ENCODE data around the gene ANO6.
"Not testable (repeated sequence)": the region's sequence is repeated elsewhere in the genome, so short reads cannot be mapped to it uniquely, and the experiment has no call there.

ANO6 gene

GRCh38 chr12:45234139-45234865 is 18.4 kb downstream of the ANO6 start:
- no peak; the same call in 1 of the 2 replicates for TF ChIP-seq JUND (IDR thresholded peaks at IDR 0.05; ENCODE audit: low read depth)
- peak in 1 of 2 experiments; percentile 75 for DNase-seq (ENCODE audit: low read depth in 1 of 2, low spot score in 1 of 2)
- in situ Hi-C loops (cut with HindIII; ENCODE audit: low pct_unique_long_range_greater_than_20kb, low sequenced_read_pairs) = no loop called here

DNA sequence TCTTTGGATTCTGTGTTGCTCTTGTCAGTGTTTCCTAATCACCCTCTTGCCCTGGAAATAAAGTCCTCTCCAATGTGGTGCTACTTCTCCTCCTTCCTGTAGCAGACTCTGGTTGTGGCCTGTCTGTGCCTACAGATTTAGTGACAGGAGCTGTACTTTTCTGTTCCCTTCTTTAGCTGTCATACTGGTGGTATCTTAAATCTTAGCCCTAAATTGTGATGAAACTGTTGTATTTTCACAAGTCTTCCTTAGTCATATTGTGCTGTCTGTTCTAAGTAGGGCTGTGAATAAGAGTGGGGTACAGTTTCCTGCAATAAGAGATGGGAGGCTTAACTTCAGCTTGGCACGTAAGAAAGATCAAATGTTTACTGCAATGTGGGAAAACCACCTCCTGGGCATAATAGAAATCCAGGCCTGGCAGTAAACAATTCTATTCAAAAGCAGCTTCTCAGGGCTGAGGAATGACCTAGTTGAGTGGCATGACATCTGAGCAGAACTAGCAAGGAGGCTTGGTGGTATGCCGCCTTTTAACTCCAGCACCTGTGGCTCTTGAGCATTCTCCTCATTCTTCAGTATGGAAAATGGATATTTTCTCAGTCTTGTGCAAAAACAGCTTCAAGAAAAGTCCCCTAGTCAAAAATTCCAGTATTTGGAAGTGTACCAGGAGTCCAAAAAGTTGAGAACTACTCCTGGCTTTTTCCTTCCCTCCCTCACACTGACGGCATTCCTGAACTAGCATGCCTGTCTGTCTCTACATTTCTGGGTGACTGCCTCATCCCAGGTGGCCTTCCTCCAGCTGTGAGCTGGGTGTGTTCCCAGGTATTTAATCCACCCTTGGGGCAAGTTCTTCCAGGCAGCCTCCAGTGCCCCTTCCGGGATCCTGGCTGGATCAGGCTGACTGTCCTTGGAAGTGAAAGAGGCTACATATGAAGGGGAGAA is 19.5 kb downstream of the ANO6 start:
- peak; percentile 52; the same call in 1 of the 2 replicates for TF ChIP-seq JUND (IDR thresholded peaks at IDR 0.05; ENCODE audit: low read depth)
- DNase-seq (ENCODE audit: low read depth in 1 of 2, low spot score in 1 of 2) = peak in 1 of 2 experiments; percentile 90
- in situ Hi-C loops (cut with HindIII; ENCODE audit: low pct_unique_long_range_greater_than_20kb, low sequenced_read_pairs) = no loop called here

DNA sequence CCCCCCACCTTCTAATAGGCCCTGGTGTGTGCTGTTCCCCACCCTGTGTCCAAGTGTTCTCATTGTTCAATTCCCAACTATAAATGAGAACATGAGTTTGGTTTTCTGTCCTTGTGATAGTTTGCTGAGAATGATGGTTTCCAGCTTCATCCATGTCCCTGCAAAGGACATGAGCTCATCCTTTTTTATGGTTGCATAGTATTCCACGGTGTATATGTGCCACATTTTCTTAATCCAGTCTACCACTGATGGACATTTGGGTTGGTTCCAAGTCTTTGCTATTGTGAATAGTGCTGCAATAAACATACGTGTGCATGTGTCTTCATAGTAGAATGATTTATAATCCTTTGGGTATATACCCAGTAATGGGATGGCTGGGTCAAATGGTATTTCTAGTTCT is 20.5 kb downstream of the ANO6 start:
- in situ Hi-C loops (cut with HindIII; ENCODE audit: low pct_unique_long_range_greater_than_20kb, low sequenced_read_pairs); DNase-seq (ENCODE audit: low read depth in 1 of 2, low spot score in 1 of 2): not testable (repeated sequence)

DNA sequence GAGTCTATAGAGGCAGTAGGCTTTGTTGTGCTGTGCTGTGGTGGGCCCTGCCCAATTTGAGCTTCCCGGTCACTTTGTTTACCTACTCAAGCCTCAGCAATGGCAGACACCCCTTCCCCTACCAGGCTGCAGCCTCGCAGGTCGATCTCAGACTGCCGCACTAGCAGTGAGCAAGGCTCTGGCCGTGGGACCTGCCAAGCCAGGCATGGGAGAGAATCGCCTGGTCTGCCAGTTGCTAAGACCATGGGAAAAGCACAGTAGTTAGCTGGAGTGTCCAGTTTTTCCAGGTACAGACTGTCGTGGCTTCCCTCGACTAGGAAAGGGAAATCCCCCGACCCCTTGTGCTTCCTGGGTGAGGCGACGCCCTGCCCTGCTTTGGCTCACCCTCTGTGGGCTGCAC is 26.3 kb downstream of the ANO6 start:
- in situ Hi-C loops (cut with HindIII; ENCODE audit: low pct_unique_long_range_greater_than_20kb, low sequenced_read_pairs) = no loop called here
- TF ChIP-seq JUND (IDR thresholded peaks at IDR 0.05; ENCODE audit: low read depth) = no peak
- no peak for DNase-seq (ENCODE audit: low read depth in 1 of 2, low spot score in 1 of 2)

DNA sequence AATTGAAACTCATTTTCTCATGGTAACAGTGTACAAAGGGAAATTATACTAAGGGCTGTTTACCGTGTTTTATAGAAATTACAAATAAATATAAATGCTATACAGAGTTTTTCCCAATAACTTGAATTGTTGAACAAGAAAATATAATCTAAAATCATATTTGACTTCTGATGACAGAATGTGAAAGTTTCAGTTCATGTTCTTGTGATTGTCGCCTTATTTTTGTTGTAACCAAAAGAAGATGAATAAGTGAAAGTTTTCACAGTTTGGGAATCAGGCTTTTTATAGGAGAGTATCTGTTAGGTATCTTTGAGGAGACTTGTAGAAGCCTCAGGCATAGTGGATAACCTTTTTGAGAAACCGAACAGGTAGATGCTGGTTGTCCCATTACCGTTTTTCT is 28.1 kb downstream of the ANO6 start:
- in situ Hi-C loops (cut with HindIII; ENCODE audit: low pct_unique_long_range_greater_than_20kb, low sequenced_read_pairs) = no loop called here
- TF ChIP-seq JUND (IDR thresholded peaks at IDR 0.05; ENCODE audit: low read depth) = no peak
- no peak for DNase-seq (ENCODE audit: low read depth in 1 of 2, low spot score in 1 of 2)

DNA sequence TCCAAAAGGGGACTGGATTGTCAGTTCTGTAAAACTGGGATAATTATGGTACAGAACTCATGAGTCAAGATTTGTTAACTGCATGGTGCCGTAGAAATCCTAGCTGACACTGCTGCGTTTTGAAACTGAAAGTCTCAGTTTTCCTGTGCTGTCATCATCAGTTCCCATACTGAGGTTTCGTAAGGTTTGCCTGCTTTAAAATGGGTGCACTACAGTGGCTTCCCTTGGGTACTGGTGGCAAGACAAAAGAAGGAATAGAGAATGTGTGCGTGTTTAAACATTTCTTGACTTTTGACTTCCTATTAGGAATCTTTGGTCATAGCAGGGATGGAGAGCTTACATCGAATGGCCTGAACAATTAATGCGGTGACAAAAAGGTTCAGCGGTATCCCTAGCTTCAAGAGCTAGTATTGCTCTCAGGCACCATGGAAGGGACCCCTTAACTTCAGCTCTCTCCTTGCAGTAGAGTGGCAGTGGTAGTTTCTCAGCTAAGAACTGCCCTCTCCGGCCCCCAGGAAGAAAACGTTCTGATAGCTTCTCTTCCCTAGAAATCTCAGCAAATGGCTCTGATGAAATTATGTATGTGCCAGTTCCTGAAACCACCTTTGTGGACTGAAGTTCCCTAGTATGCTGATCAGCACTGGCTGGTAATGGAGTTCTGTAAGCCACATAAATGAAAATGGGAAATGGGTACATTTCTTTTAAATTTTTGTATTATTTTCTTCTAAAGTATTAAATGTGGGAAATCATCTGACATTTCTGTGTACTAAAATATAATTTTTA is 28.9 kb downstream of the ANO6 start:
- DNase-seq (ENCODE audit: low read depth in 1 of 2, low spot score in 1 of 2) = no peak
- TF ChIP-seq JUND (IDR thresholded peaks at IDR 0.05; ENCODE audit: low read depth) = no peak
- in situ Hi-C loops (cut with HindIII; ENCODE audit: low pct_unique_long_range_greater_than_20kb, low sequenced_read_pairs) = no loop called here

- no peak for TF ChIP-seq JUND (IDR thresholded peaks at IDR 0.05; ENCODE audit: low read depth)
- in situ Hi-C loops (cut with HindIII; ENCODE audit: low pct_unique_long_range_greater_than_20kb, low sequenced_read_pairs) = no loop called here
- DNase-seq (ENCODE audit: low read depth in 1 of 2, low spot score in 1 of 2) = no peak
Observed at GRCh38 chr12:45246236-45246635, 30.3 kb downstream of the ANO6 start.

DNA sequence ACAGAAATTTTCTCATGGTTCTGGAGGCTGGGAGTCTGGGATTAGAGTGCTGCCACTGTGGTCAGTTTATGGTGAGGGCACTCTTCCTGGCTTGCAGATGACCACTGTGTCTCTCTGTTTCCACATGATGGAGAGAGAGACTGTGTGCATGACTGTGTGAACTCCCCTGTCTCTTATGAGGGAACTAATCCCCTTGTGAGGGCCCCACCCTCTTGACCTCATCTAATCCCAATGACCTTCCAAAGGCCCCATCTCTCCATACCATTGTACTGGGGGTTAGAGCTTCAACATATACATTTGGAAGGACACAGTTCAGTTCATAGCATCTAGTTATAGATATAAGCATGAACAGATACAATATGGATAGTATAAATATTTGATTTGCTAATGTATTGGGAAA is 31.7 kb downstream of the ANO6 start:
- DNase-seq (ENCODE audit: low read depth in 1 of 2, low spot score in 1 of 2) = no peak
- in situ Hi-C loops (cut with HindIII; ENCODE audit: low pct_unique_long_range_greater_than_20kb, low sequenced_read_pairs) = no loop called here
- no peak for TF ChIP-seq JUND (IDR thresholded peaks at IDR 0.05; ENCODE audit: low read depth)

- in situ Hi-C loops (cut with HindIII; ENCODE audit: low pct_unique_long_range_greater_than_20kb, low sequenced_read_pairs) = no loop called here
- TF ChIP-seq JUND (IDR thresholded peaks at IDR 0.05; ENCODE audit: low read depth) = no peak
Observed at GRCh38 chr12:45248095-45248494, 32.2 kb downstream of the ANO6 start.

DNA sequence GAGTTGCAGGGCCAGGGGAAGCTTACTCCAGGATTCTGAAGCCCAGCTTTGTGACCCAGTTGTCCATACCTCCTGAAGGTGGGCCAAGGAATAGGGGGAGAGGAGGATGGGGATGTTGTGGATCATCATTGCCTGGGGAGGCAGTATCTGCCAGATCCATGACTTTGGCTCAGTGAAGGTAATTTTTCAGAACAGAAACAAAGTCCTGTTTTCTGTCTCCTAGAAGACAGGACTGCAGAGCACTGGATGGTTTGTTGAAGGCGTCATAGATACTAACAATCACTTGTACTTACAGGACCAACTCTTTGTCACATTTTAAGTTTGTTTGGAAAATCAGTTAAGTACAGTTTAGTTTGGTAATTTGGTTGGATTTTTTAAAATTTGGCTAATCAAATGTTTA is 38.4 kb downstream of the ANO6 start:
- no peak for TF ChIP-seq JUND (IDR thresholded peaks at IDR 0.05; ENCODE audit: low read depth)
- in situ Hi-C loops (cut with HindIII; ENCODE audit: low pct_unique_long_range_greater_than_20kb, low sequenced_read_pairs) = no loop called here

More at GRCh38 chr12:45248095-45248494, 32.2 kb downstream of the ANO6 start:
- no peak for DNase-seq (ENCODE audit: low read depth in 1 of 2, low spot score in 1 of 2)

DNA sequence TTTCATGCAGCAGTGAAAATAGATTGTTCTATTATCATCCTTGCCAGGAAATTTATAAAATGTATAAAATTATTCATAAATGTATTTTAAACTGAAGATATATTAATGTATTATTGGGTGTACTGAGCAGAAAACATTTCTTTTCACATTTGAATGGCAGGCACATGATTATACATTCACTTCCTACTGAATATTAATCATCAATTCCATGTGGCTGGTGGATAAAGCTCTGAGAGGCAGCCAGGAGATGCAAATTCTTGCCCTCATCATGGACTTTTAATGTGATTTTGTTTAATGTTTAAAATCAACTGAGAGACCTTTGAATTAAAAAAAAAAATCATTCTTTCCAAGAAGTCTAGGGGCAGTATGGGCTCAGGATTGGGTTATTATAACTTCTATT is 40.8 kb downstream of the ANO6 start:
- DNase-seq (ENCODE audit: low read depth in 1 of 2, low spot score in 1 of 2) = no peak
- in situ Hi-C loops (cut with HindIII; ENCODE audit: low pct_unique_long_range_greater_than_20kb, low sequenced_read_pairs) = no loop called here
- TF ChIP-seq JUND (IDR thresholded peaks at IDR 0.05; ENCODE audit: low read depth) = no peak

More for the DNA sequence above, 38.4 kb downstream of the ANO6 start:
- no peak for DNase-seq (ENCODE audit: low read depth in 1 of 2, low spot score in 1 of 2)

DNA sequence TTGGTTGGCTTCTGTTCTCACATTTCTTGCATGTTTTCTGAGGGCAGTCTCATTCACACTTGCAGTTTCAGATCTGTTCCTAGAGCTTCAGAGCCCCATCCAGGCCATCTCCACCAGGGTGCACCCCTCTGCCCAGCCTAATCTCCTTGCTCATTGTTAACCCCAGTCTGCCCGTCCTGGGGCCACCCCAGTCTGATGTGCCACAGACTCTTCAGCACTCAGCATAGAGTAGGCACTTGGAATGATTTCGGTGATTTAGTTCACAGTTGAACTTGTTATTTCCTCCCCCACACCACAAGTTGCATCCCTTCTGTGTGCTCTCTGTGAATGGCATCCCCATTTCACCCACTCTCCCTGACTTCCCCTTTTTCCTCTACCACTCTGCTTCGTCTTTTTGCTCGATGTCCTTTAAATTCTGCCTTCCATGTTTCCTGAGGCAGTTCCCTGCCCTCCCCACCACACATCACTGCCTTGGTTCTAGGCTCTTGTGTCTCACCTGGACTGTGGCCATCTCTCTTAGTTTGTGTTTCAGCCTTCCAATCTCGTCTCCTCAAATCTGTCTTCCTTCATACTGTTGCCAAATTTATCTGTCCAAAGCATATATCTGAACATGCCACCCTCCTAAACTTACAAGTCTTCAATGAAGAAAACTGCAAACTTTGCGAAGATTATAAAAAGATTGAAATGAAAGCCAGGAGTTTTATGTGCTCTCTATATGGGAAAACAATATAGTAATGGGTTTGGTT is 41.5 kb downstream of the ANO6 start:
- no peak for DNase-seq (ENCODE audit: low read depth in 1 of 2, low spot score in 1 of 2)
- TF ChIP-seq JUND (IDR thresholded peaks at IDR 0.05; ENCODE audit: low read depth) = no peak
- in situ Hi-C loops (cut with HindIII; ENCODE audit: low pct_unique_long_range_greater_than_20kb, low sequenced_read_pairs) = no loop called here
